VCaP (cell line): ENCODE data around the gene DNAH17.

Experiments
- H3K27ac ChIP-seq: fragments of 450-650 bp; 2 replicates; pipeline ENCODE4 v1.5.1; 2017
- CTCF ChIP-seq: fragments of 450-650 bp; conservative IDR thresholded peaks from 2 replicates; pipeline ENCODE4 v1.5.1; 2017; ENCODE audit warnings: mild to moderate bottlenecking, moderate library complexity

DNAH17 gene

GRCh38 chr17:78529871-78530670 lies 47.1 kb downstream of the DNAH17 start:
- no peak for TF ChIP-seq CTCF
- peak overlapping the region; percentile 62 for H3K27ac ChIP-seq

- peak overlapping the region; percentile 62 for H3K27ac ChIP-seq
- no peak for TF ChIP-seq CTCF
Observed at GRCh38 chr17:78529251-78529650, 47.9 kb downstream of the DNAH17 start.

- no peak overlapping the region; the same call in 1 of the 2 replicates for H3K27ac ChIP-seq
- no peak for TF ChIP-seq CTCF
Observed at GRCh38 chr17:78528541-78528940, 48.7 kb downstream of the DNAH17 start.

GRCh38 chr17:78527345-78527744 lies 49.9 kb downstream of the DNAH17 start:
- TF ChIP-seq CTCF: no peak
- no peak overlapping the region for H3K27ac ChIP-seq

GRCh38 chr17:78526231-78527025 lies 50.8 kb downstream of the DNAH17 start:
- no peak overlapping the region for H3K27ac ChIP-seq
- TF ChIP-seq CTCF: no peak

GRCh38 chr17:78525511-78526160 lies 51.6 kb downstream of the DNAH17 start:
- H3K27ac ChIP-seq: no peak overlapping the region
- TF ChIP-seq CTCF: no peak

- H3K27ac ChIP-seq: no peak overlapping the region
- TF ChIP-seq CTCF: no peak
Observed at GRCh38 chr17:78524870-78525510, 52.2 kb downstream of the DNAH17 start.
